Aorta (tissue), 5 donors: Measurements from ENCODE around the gene NFATC2. TPM values are rescaled to one million over a fixed set of nuclear protein-coding genes. Genes with fewer than 3 reads are reported as not detected.

Experiments used
- ATAC-seq: fragments of 200-7000 bp; cut with Tn5 transposase; one replicate; pipeline ENCODE4 v1.9.1; 2022; ENCODE audit warnings: moderate library complexity; ENCODE audit not compliant: low FRiP score
- DNase-seq, 2 donors: peaks; one replicate each; pipeline ENCODE4 v3.0.0-alpha.2; 2020
- H3K27ac ChIP-seq, 2 donors: one replicate each; pipeline ENCODE4 v1.5.1; 2013; ENCODE audit warnings: low read length in 2 of 2, mild to moderate bottlenecking in 2 of 2, moderate library complexity in 2 of 2, control low read depth in 1 of 2, inconsistent platforms in 1 of 2, low read depth in 1 of 2
- H3K27me3 ChIP-seq, 2 donors: one replicate each; pipeline ENCODE4 v1.6.1; 2013; ENCODE audit warnings: control low read depth in 1 of 2, low read length in 1 of 2, mild to moderate bottlenecking in 1 of 2, moderate library complexity in 1 of 2; ENCODE audit not compliant: insufficient read depth in 2 of 2, control insufficient read depth in 1 of 2
- H3K36me3 ChIP-seq, 2 donors: one replicate each; pipeline ENCODE4 v1.6.1; 2013; ENCODE audit warnings: control low read depth in 1 of 2, low read length in 1 of 2, mild to moderate bottlenecking in 1 of 2; ENCODE audit not compliant: insufficient read depth in 2 of 2, control insufficient read depth in 1 of 2
- H3K4me1 ChIP-seq, 2 donors: one replicate each; pipeline ENCODE4 v1.6.1; 2013; ENCODE audit warnings: low read length in 2 of 2, control low read depth in 1 of 2, mild to moderate bottlenecking in 1 of 2, moderate library complexity in 1 of 2; ENCODE audit not compliant: insufficient read depth in 2 of 2, control insufficient read depth in 1 of 2
- H3K4me3 ChIP-seq, 2 donors: one replicate each; pipeline ENCODE4 v1.5.1; 2013; ENCODE audit warnings: low read length in 2 of 2, control low read depth in 1 of 2, mild to moderate bottlenecking in 1 of 2
- H3K9me3 ChIP-seq: one replicate; pipeline ENCODE4 v1.6.1; 2013; ENCODE audit warnings: mild to moderate bottlenecking, low read length; ENCODE audit not compliant: control insufficient read depth
- WGBS, 2 donors: extraction: QIAGEN DNeasy Blood & Tissue Kit; methylation state at CpG; one replicate each; pipeline ENCODE4 v1.1.7; 2013; 5-methylcytosine and 5-hydroxymethylcytosine counted together
- intact Hi-C, 2 donors: fragments of 100-400 bp; cut with DNase I; formaldehyde crosslinking; loops; one replicate each; pipeline versions ENCODE4 v1.14.2 to v1.15.0; 2022
- polyA plus RNA-seq, 2 donors: library from polyadenylated mRNA; stranded (reverse); fragments of 200-250 nt; gene quantifications; one replicate each; pipeline ENCODE4 v1.2.3, GENCODE V29; 2013
- total RNA-seq, 2 donors: library from RNA; stranded (reverse); fragmentation: NEBNext Ultra II Directional; extraction: Animal tissue kit (Norgen Biotek cat#: 25700); gene quantifications; one replicate each; pipeline ENCODE4 v1.2.1, GENCODE V29; 2021
- donor health status: healthy with polysubstance abuse.
- donor health status: Bipolar disorder and iron deficiency.
- donor health status: DM: no; HTN: no; CAD: no.
- donor health status: DM: no; HTN: no; CAD: no.
- donor health status: DM: yes; HTN: yes; CAD: no.

Gene NFATC2
- total and polyA plus RNA-seq, 4 donors: 1.7 to 13.0 (median 7.4) TPM

DNA sequence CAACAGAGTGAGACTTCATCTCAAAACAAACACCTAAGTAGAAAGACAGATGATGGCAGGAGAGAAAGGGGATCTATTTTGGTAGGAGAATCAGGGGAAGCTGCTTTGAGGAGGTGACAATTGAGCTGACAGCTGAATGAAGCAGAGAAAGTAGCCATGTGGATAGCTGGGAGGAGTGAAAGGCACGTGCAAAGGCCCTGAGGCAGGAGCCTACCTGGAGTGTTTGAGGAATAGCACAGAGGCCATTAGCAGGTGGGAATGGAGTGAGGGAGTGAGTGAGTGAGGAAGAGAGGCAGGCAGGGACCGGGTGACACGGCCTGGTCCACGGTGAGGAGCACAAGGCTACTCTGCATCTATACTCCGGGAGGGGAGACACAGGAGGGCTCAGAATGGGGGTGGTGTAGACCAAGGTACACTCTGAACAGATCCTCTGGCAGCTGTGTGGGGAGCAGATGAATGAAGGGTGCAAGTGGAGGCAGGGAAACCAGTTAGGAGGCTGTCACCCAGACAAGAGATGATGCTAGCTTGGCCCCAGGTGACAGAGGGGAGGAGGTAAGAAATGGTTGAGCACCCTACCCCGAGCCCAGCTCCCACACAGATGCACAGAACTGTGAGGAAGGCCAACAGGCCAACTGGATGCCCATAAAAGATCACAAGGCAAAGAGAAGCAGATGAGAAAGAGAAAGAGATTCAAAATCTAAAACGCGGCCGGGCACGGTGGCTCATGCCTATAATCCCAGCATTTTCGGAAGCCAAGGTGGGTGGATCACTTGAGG is 43.6 kb downstream of the NFATC2 start:
- H3K4me3 ChIP-seq: no peak overlapping the region
- H3K4me1 ChIP-seq: no peaks in the 10 kb centered on the region
- DNase-seq (no peak), ATAC-seq (no peak)
- no peaks in the 10 kb centered on the region for H3K9me3 ChIP-seq
- 98 to 99% methylated on average over 11 of the region's 11 CpGs for WGBS, 2 donors
- no peaks in the 10 kb centered on the region for H3K27me3 ChIP-seq
- intact Hi-C loops: no loop called here
- no peaks in the 10 kb centered on the region for H3K36me3 ChIP-seq
- no peak overlapping the region for H3K27ac ChIP-seq

DNA sequence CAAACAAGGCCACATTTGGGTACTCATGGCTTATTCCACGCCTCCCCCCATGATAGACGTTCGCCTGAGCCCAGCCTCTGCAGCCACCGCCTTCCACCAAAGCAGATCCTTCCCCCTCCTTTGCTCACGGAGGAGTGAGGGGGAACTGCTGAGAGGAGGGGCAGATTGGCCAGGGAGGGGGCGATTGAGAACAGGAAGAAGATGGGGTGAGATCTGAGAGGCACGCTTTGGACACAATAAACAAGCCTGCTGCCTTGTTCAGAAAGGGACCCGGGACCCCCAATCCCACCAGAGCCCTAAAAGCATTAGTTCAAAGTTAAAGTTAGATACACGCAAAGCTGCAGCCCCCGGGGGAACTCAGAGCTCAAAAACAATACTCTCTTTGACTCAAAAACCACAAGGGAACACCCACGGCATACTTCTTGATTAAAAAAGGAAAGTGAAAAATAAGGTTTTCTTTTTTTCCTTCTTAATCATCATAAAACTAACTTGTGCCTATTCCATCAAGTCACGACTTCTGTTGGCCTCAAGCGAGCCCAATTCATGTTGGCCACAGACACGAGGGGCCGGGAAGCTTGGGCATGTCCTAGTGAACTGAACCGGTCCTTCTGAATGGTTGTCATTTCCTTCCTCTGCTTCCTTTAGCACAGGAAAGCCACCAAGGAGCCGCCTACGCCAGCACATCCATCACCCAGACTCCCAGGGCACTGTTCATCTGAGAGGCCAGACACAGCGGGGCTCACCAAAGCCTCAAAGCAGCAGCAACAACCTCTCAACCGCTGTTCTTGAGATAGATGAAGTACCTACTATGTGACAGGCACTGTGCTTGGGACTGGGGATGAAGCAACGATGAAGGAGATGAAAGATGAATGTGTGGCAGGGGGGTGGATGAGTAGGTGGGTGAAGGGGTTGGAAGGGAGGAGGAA is 44.7 kb downstream of the NFATC2 start:
- Histone ChIP-seq H3K36me3 (no peaks in the 10 kb centered on the region), H3K4me3 (no peak overlapping the region), H3K27ac (no peak overlapping the region), H3K27me3 (no peaks in the 10 kb centered on the region), H3K4me1 (no peaks in the 10 kb centered on the region), H3K9me3 (no peaks in the 10 kb centered on the region)
- DNase-seq: no peak
- intact Hi-C loops: no loop called here
- 48 to 52% methylated on average over 20 to 21 of the region's 21 CpGs for WGBS, 2 donors
- no peak for ATAC-seq

DNA sequence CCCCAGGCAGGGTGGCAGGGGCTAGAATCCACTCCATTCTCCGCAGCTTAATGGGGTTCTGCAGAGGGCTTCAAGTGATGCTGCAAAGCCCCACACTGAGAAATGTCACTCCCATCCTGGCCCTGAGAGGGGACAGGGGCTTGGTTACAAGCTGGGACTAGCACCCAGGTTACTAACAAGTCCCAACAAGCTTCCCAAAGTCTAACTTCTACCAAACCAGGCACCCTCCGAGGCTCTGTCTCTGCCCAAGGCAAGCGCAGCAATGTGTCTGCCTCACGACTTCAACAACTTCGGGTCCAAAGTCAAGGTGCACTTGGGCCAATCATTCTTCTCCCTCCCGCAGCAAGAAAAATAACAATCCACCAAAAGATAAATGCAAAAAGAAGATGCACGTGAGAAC is 45.6 kb downstream of the NFATC2 start:
- 94 to 97% methylated on average over 7 of the region's 7 CpGs for WGBS, 2 donors
- DNase-seq (no peak), ATAC-seq (no peak)
- no peak overlapping the region for H3K27ac ChIP-seq
- H3K27me3 ChIP-seq: no peaks in the 10 kb centered on the region
- intact Hi-C loops: no loop called here
- peaks cover 0 to 1% of the 10 kb centered on the region in 2 donors for H3K4me1 ChIP-seq
- no peaks in the 10 kb centered on the region for H3K36me3 ChIP-seq
- no peak overlapping the region for H3K4me3 ChIP-seq
- no peaks in the 10 kb centered on the region for H3K9me3 ChIP-seq

DNA sequence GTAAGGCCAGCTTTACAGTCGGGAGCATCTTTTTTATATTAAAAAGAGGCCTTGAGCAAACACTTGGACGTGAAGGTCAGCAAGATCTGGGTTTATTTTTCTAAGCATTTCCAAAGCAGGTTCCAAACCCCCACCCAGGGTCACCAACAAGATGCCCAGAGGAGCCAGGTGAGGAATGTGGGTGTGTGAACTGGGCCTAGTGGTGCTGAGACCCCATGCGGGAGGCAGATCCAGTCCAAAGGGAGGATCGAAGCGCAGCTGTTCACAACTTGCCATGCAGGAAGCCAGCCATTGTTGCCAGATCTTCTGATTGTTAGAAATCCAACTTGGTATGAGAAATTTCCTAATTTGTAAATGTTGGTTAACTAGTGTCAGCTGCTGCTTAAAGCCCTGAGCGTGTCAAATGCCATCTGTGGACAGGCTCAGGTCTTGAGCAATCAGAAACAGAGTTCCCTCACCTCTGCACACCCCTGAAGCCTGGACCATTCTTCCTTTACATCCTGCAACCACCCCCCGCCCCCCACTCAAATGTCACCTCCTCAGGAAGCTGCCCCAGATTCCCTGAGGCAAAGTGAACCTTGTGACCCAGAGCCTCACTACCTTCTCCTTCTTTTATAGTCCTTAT is 46.5 kb downstream of the NFATC2 start:
- H3K27me3 ChIP-seq: no peaks in the 10 kb centered on the region
- 93 to 95% methylated on average over 7 of the region's 7 CpGs for WGBS, 2 donors
- H3K36me3 ChIP-seq: no peaks in the 10 kb centered on the region
- intact Hi-C loops: no loop called here
- H3K4me1 ChIP-seq: peaks cover 0 to 1% of the 10 kb centered on the region in 2 donors
- no peaks in the 10 kb centered on the region for H3K9me3 ChIP-seq
- H3K27ac ChIP-seq: no peak overlapping the region
- DNase-seq (no peak), ATAC-seq (no peak)
- no peak overlapping the region for H3K4me3 ChIP-seq

DNA sequence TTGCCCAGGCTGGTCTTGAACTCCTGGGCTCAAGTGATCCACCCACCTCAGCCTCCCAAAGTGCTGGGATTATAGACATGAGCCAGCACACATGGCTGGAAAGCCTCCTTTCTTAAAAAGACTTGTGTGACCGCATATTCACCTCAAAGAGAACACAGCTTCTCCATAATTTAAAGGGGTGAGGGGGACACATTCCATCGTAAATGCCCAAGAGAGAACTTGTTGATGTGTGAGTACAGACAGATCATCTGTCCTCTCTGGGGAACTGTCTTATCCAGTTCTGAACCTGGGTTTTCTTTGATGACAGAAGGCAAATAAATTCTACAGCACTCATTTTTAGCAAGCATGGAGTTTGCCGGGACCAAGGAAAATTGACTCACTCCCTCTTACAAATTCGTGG is 47.2 kb downstream of the NFATC2 start:
- no peak for DNase-seq
- Histone ChIP-seq H3K4me1 (peaks cover 0 to 1% of the 10 kb centered on the region in 2 donors), H3K27ac (no peak overlapping the region), H3K36me3 (no peaks in the 10 kb centered on the region), H3K4me3 (no peak overlapping the region), H3K27me3 (no peaks in the 10 kb centered on the region), H3K9me3 (no peaks in the 10 kb centered on the region)
- ATAC-seq: no peak
- 90 to 91% methylated on average over 4 of the region's 4 CpGs for WGBS, 2 donors
- intact Hi-C loops: no loop called here

DNA sequence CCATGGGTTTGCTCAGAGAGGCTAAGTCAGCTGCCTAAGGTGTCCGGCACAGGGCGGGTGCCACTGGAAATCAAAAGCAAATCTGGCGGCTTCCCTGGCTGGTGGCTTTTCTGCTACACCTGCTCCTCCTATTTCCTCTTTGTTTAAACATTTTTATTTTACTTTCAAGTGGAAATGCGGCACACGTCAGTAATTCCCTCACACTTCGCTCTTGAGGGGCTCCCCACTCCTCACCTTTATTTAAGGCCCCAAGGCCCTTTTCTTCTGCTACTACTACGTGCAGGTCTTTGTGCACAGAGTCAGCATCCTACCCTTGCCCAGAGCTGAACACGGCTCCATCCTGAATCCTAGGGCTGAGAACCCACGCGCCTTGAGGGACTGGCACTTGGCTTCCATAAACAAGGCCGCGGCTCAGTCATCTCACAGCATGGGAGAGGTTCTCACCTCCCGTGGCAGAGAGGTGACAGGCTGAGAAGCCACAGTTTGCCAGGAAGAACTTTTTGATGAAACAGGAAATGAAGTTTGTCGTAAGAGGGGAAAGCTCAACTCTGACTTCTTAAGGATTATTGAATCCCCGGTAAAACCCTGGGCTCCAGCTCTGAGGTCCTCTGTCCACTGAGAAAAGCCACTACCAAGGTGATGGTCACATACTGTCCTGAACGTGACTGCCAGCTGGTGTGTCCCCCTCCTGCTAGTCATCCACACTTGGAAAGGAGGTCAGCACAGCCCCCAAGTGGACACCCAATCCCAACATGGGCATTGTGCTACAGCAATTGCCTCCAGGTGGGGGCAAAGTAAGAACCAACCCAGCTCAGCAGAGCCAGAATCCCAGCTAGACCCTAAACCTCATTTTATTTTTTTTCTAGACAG is 48.0 kb downstream of the NFATC2 start:
- H3K27me3 ChIP-seq: no peaks in the 10 kb centered on the region
- ATAC-seq (no peak), DNase-seq (no peak)
- no peak overlapping the region for H3K4me3 ChIP-seq
- peaks cover 0 to 1% of the 10 kb centered on the region in 2 donors for H3K4me1 ChIP-seq
- intact Hi-C loops: no loop called here
- no peaks in the 10 kb centered on the region for H3K36me3 ChIP-seq
- WGBS, 2 donors: 91 to 93% methylated on average over 16 of the region's 16 CpGs
- H3K27ac ChIP-seq: no peak overlapping the region
- H3K9me3 ChIP-seq: no peaks in the 10 kb centered on the region

DNA sequence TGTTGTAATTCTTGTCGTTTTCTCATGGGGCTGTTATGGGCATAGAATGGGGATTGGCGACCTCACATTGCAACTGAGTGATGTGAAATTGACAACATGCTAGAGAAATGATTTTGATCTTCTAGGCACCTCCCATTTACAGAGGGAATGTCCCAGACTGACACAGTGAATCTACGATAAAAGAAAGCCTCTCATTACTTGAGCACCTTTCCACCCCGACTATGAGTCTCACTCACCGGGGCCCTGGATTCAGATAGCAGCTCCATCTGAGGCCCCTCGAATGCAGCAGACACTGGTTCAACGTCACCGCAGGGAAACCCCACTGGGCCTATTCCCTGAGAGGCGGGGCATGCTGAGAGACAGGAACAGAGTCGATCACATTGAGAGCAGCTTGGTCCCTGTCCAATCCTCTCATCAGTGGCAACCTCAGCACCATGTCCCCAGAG is 49.1 kb downstream of the NFATC2 start:
- H3K4me3 ChIP-seq: no peak overlapping the region
- intact Hi-C loops: no loop called here
- H3K27ac ChIP-seq: no peak overlapping the region
- H3K27me3 ChIP-seq: no peaks in the 10 kb centered on the region
- 89 to 90% methylated on average over 10 of the region's 10 CpGs for WGBS, 2 donors
- DNase-seq (no peak), ATAC-seq (no peak)
- no peaks in the 10 kb centered on the region for H3K9me3 ChIP-seq
- peaks cover 0 to 1% of the 10 kb centered on the region in 2 donors for H3K4me1 ChIP-seq
- H3K36me3 ChIP-seq: no peaks in the 10 kb centered on the region
